HEK293 (cell line): ENCODE measurements around the gene CMTM4.

Experiments used
- BCL11B ChIP-seq: fragments of 450-650 bp; formaldehyde crosslinking; IDR thresholded peaks from 2 replicates; pipeline ENCODE4 v1.5.1; 2016; ENCODE audit warnings: low read depth, missing biosample characterization, missing genetic modification characterization
- GLI4 ChIP-seq: fragments of 450-650 bp; formaldehyde crosslinking; IDR thresholded peaks from 2 replicates; pipeline ENCODE4 v1.5.1; 2016; ENCODE audit warnings: missing biosample characterization, missing genetic modification characterization
- GLIS1 ChIP-seq: fragments of 450-650 bp; formaldehyde crosslinking; IDR thresholded peaks from 2 replicates; pipeline ENCODE4 v1.5.1; 2016; ENCODE audit warnings: missing biosample characterization, missing genetic modification characterization
- HOXC10 ChIP-seq: sonication (generic); formaldehyde crosslinking; IDR thresholded peaks from 2 replicates; pipeline ENCODE4 v1.8.1; 2023; ENCODE audit warnings: mild to moderate bottlenecking, missing genetic modification reagents
- KLF8 ChIP-seq: fragments of 450-650 bp; formaldehyde crosslinking; IDR thresholded peaks from 2 replicates; pipeline ENCODE4 v1.5.1; 2016; ENCODE audit warnings: missing biosample characterization, missing genetic modification characterization
- OSR2 ChIP-seq: fragments of 450-650 bp; formaldehyde crosslinking; IDR thresholded peaks from 2 replicates; pipeline ENCODE4 v1.5.1; 2016; ENCODE audit warnings: missing biosample characterization, missing genetic modification characterization
- PRDM1 ChIP-seq: fragments of 450-650 bp; formaldehyde crosslinking; IDR thresholded peaks from 2 replicates; pipeline ENCODE4; 2016; ENCODE audit warnings: missing biosample characterization, missing genetic modification characterization
- REPIN1 ChIP-seq: fragments of 450-650 bp; formaldehyde crosslinking; IDR thresholded peaks from 2 replicates; pipeline ENCODE4 v1.5.1; 2017; ENCODE audit warnings: missing biosample characterization, missing genetic modification characterization, low read depth
- SP2 ChIP-seq: fragments of 450-650 bp; formaldehyde crosslinking; IDR thresholded peaks from 2 replicates; pipeline ENCODE4 v1.5.1; 2016; ENCODE audit warnings: missing biosample characterization, missing genetic modification characterization
- YY2 ChIP-seq: fragments of 450-650 bp; formaldehyde crosslinking; IDR thresholded peaks from 2 replicates; pipeline ENCODE4 v1.5.1; 2016; ENCODE audit warnings: missing biosample characterization, missing genetic modification characterization
- ZBTB20 ChIP-seq: fragments of 450-650 bp; formaldehyde crosslinking; IDR thresholded peaks from 2 replicates; pipeline ENCODE4 v1.5.1; 2016; ENCODE audit warnings: missing biosample characterization, missing genetic modification characterization
- ZBTB8A ChIP-seq: fragments of 450-650 bp; formaldehyde crosslinking; IDR thresholded peaks from 2 replicates; pipeline ENCODE4 v1.5.1; 2016; ENCODE audit warnings: missing biosample characterization, missing genetic modification characterization
- ZFP69B ChIP-seq: fragments of 450-650 bp; formaldehyde crosslinking; IDR thresholded peaks from 2 replicates; pipeline ENCODE4 v1.5.1; 2016; ENCODE audit warnings: missing biosample characterization, missing genetic modification characterization
- ZNF121 ChIP-seq: fragments of 450-650 bp; formaldehyde crosslinking; IDR thresholded peaks from 2 replicates; pipeline ENCODE4 v1.5.1; 2016; ENCODE audit warnings: missing biosample characterization, missing genetic modification characterization
- ZNF19 ChIP-seq: fragments of 450-650 bp; formaldehyde crosslinking; IDR thresholded peaks from 2 replicates; pipeline ENCODE4; 2016; ENCODE audit warnings: missing biosample characterization, missing genetic modification characterization, low read depth
- ZNF2 ChIP-seq: fragments of 450-650 bp; formaldehyde crosslinking; IDR thresholded peaks from 2 replicates; pipeline ENCODE4 v1.5.1; 2016; ENCODE audit warnings: missing biosample characterization, missing genetic modification characterization
- ZNF239 ChIP-seq: fragments of 450-650 bp; formaldehyde crosslinking; IDR thresholded peaks from 2 replicates; pipeline ENCODE4 v1.5.1; 2016; ENCODE audit warnings: missing biosample characterization, missing genetic modification characterization
- ZNF335 ChIP-seq: fragments of 450-650 bp; formaldehyde crosslinking; conservative IDR thresholded peaks from 2 replicates; pipeline ENCODE4 v1.5.1; 2016; ENCODE audit warnings: missing biosample characterization, missing genetic modification characterization
- ZNF366 ChIP-seq: fragments of 450-650 bp; formaldehyde crosslinking; conservative IDR thresholded peaks from 2 replicates; pipeline ENCODE4 v1.5.1; 2016; ENCODE audit warnings: missing biosample characterization, missing genetic modification characterization
- ZNF561 ChIP-seq: fragments of 450-650 bp; IDR thresholded peaks from 2 replicates; pipeline ENCODE4 v1.5.1; 2018; ENCODE audit warnings: missing biosample characterization, missing genetic modification characterization, borderline replicate concordance
- ZNF626 ChIP-seq: fragments of 450-650 bp; sonication (Bioruptor Pico); formaldehyde crosslinking; IDR thresholded peaks from 2 replicates; pipeline ENCODE4 v1.5.1; 2018; ENCODE audit warnings: missing biosample characterization, missing genetic modification characterization, inconsistent platforms
- ZNF664 ChIP-seq: fragments of 450-650 bp; formaldehyde crosslinking; IDR thresholded peaks from 2 replicates; pipeline ENCODE4 v1.5.1; 2016; ENCODE audit warnings: missing biosample characterization, missing genetic modification characterization
- ZNF677 ChIP-seq: fragments of 450-650 bp; IDR thresholded peaks from 2 replicates; pipeline ENCODE4 v1.5.0; 2018; ENCODE audit warnings: missing biosample characterization, mild to moderate bottlenecking, missing genetic modification characterization, moderate library complexity
- ZNF701 ChIP-seq: fragments of 450-650 bp; formaldehyde crosslinking; IDR thresholded peaks from 2 replicates; pipeline ENCODE4 v1.5.1; 2016; ENCODE audit warnings: missing biosample characterization, missing genetic modification characterization
- ZNF843 ChIP-seq: fragments of 450-650 bp; formaldehyde crosslinking; IDR thresholded peaks from 2 replicates; pipeline ENCODE4 v1.5.1; 2016; ENCODE audit warnings: missing biosample characterization, missing genetic modification characterization
- TF ChIP-seq, protein P1 (sequence below): fragments of 450-650 bp; formaldehyde crosslinking; IDR thresholded peaks from 2 replicates; pipeline ENCODE4 v1.5.0; 2017; ENCODE audit warnings: missing biosample characterization, missing genetic modification characterization, borderline replicate concordance
- TF ChIP-seq, protein P2 (sequence below): fragments of 450-650 bp; formaldehyde crosslinking; IDR thresholded peaks from 2 replicates; pipeline ENCODE4 v1.5.1; 2017; ENCODE audit warnings: missing biosample characterization, missing genetic modification characterization
- TF ChIP-seq, protein P3 (sequence below): fragments of 450-650 bp; formaldehyde crosslinking; IDR thresholded peaks from 2 replicates; pipeline ENCODE4 v1.5.1; 2016; ENCODE audit warnings: missing biosample characterization, missing genetic modification characterization
- TF ChIP-seq, protein P4 (sequence below): fragments of 450-650 bp; formaldehyde crosslinking; IDR thresholded peaks from 2 replicates; pipeline ENCODE4 v1.5.1; 2016; ENCODE audit warnings: missing biosample characterization, missing genetic modification characterization
- TF ChIP-seq, protein P5 (sequence below): fragments of 450-650 bp; formaldehyde crosslinking; IDR thresholded peaks from 2 replicates; pipeline ENCODE4 v1.5.1; 2016; ENCODE audit warnings: missing biosample characterization, missing genetic modification characterization

CMTM4 gene

DNA sequence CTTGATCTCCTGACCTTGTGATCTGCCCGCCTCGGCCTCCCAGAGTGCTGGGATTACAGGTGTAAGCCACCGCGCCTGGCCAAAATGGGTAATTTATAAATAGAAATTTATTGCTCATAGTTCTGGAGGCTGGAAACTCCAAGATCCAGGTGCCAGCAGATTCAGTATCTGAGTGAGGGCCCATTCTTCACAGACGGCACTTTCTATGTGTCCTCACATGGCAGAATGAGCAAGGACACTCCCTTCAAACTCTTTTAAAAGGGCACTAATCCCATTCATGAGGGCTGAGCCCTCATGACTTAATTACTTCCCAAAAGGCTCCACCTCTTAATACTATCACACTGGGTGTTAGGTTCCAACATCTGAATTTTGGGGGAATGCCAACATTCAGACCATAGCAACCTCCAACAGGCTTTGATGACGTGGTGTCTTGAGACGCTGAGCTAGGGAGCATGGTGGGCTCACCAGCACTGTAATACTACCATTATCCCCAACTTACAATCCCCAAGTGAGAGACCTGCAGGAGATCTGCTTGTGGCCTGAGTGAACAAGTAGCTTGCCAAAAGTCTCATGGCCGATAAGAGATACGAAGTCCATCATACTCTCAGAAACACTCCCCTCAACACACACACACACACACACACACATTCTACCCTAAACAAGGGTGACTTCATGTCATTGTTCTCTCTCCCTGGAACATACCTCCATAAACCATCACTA, 8.5 kb downstream of the CMTM4 start (continued):
- TF ChIP-seq, protein P1, sequence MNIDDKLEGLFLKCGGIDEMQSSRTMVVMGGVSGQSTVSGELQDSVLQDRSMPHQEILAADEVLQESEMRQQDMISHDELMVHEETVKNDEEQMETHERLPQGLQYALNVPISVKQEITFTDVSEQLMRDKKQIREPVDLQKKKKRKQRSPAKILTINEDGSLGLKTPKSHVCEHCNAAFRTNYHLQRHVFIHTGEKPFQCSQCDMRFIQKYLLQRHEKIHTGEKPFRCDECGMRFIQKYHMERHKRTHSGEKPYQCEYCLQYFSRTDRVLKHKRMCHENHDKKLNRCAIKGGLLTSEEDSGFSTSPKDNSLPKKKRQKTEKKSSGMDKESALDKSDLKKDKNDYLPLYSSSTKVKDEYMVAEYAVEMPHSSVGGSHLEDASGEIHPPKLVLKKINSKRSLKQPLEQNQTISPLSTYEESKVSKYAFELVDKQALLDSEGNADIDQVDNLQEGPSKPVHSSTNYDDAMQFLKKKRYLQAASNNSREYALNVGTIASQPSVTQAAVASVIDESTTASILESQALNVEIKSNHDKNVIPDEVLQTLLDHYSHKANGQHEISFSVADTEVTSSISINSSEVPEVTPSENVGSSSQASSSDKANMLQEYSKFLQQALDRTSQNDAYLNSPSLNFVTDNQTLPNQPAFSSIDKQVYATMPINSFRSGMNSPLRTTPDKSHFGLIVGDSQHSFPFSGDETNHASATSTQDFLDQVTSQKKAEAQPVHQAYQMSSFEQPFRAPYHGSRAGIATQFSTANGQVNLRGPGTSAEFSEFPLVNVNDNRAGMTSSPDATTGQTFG (tag by site-specific recombination), result peak; percentile 54; the same call in 1 of the 2 replicates
- TF ChIP-seq ZBTB20 (no peak), HOXC10 (CRISPR knock-in tag) (no peak), OSR2 (tag by site-specific recombination) (no peak), YY2 (tag by site-specific recombination) (0 out of 2 replicates have a peak, but pooled peaks have one; percentile 42), ZNF664 (tag by site-specific recombination) (no peak), ZNF121 (tag by site-specific recombination) (no peak), PRDM1 (tag by site-specific recombination) (no peak), ZNF843 (tag by site-specific recombination) (no peak), KLF8 (tag by site-specific recombination) (no peak), ZNF561 (tag by site-specific recombination) (0 out of 2 replicates have a peak, but pooled peaks have one; percentile 20), GLI4 (tag by site-specific recombination) (no peak), ZNF19 (tag by site-specific recombination) (no peak), GLIS1 (no peak), ZNF366 (tag by site-specific recombination) (peak; percentile 71), REPIN1 (tag by site-specific recombination) (no peak), ZNF626 (tag by site-specific recombination) (no peak), ZNF2 (tag by site-specific recombination) (0 out of 2 replicates have a peak, but pooled peaks have one; percentile 21), ZNF239 (tag by site-specific recombination) (0 out of 2 replicates have a peak, but pooled peaks have one; percentile 32), ZNF701 (tag by site-specific recombination) (no peak), ZFP69B (tag by site-specific recombination) (no peak), ZNF335 (no peak), BCL11B (tag by site-specific recombination) (no peak), ZBTB8A (tag by site-specific recombination) (0 out of 2 replicates have a peak, but pooled peaks have one; percentile 29), SP2 (no peak), ZNF677 (tag by site-specific recombination) (no peak)
- TF ChIP-seq, protein P2, sequence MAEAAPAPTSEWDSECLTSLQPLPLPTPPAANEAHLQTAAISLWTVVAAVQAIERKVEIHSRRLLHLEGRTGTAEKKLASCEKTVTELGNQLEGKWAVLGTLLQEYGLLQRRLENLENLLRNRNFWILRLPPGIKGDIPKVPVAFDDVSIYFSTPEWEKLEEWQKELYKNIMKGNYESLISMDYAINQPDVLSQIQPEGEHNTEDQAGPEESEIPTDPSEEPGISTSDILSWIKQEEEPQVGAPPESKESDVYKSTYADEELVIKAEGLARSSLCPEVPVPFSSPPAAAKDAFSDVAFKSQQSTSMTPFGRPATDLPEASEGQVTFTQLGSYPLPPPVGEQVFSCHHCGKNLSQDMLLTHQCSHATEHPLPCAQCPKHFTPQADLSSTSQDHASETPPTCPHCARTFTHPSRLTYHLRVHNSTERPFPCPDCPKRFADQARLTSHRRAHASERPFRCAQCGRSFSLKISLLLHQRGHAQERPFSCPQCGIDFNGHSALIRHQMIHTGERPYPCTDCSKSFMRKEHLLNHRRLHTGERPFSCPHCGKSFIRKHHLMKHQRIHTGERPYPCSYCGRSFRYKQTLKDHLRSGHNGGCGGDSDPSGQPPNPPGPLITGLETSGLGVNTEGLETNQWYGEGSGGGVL (tag by site-specific recombination), result peak; percentile 70
- TF ChIP-seq, protein P3, sequence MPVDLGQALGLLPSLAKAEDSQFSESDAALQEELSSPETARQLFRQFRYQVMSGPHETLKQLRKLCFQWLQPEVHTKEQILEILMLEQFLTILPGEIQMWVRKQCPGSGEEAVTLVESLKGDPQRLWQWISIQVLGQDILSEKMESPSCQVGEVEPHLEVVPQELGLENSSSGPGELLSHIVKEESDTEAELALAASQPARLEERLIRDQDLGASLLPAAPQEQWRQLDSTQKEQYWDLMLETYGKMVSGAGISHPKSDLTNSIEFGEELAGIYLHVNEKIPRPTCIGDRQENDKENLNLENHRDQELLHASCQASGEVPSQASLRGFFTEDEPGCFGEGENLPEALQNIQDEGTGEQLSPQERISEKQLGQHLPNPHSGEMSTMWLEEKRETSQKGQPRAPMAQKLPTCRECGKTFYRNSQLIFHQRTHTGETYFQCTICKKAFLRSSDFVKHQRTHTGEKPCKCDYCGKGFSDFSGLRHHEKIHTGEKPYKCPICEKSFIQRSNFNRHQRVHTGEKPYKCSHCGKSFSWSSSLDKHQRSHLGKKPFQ (tag by site-specific recombination), result no peak
- TF ChIP-seq, protein P4, sequence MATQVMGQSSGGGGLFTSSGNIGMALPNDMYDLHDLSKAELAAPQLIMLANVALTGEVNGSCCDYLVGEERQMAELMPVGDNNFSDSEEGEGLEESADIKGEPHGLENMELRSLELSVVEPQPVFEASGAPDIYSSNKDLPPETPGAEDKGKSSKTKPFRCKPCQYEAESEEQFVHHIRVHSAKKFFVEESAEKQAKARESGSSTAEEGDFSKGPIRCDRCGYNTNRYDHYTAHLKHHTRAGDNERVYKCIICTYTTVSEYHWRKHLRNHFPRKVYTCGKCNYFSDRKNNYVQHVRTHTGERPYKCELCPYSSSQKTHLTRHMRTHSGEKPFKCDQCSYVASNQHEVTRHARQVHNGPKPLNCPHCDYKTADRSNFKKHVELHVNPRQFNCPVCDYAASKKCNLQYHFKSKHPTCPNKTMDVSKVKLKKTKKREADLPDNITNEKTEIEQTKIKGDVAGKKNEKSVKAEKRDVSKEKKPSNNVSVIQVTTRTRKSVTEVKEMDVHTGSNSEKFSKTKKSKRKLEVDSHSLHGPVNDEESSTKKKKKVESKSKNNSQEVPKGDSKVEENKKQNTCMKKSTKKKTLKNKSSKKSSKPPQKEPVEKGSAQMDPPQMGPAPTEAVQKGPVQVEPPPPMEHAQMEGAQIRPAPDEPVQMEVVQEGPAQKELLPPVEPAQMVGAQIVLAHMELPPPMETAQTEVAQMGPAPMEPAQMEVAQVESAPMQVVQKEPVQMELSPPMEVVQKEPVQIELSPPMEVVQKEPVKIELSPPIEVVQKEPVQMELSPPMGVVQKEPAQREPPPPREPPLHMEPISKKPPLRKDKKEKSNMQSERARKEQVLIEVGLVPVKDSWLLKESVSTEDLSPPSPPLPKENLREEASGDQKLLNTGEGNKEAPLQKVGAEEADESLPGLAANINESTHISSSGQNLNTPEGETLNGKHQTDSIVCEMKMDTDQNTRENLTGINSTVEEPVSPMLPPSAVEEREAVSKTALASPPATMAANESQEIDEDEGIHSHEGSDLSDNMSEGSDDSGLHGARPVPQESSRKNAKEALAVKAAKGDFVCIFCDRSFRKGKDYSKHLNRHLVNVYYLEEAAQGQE, result no peak
- TF ChIP-seq, protein P5, sequence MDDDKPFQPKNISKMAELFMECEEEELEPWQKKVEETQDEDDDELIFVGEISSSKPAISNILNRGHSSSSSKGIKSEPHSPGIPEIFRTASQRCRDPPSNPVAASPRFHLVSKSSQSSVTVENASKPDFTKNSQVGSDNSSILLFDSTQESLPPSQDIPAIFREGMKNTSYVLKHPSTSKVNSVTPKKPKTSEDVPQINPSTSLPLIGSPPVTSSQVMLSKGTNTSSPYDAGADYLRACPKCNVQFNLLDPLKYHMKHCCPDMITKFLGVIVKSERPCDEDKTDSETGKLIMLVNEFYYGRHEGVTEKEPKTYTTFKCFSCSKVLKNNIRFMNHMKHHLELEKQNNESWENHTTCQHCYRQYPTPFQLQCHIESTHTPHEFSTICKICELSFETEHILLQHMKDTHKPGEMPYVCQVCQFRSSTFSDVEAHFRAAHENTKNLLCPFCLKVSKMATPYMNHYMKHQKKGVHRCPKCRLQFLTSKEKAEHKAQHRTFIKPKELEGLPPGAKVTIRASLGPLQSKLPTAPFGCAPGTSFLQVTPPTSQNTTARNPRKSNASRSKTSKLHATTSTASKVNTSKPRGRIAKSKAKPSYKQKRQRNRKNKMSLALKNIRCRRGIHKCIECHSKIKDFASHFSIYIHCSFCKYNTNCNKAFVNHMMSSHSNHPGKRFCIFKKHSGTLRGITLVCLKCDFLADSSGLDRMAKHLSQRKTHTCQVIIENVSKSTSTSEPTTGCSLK (tag by site-specific recombination), result no peak
